Measurements from ENCODE around the gene EXOSC10.
"Not testable (repeated sequence)": the region's sequence is repeated elsewhere in the genome, so short reads cannot be mapped to it uniquely, and the experiment has no call there.

EXOSC10 gene

DNA sequence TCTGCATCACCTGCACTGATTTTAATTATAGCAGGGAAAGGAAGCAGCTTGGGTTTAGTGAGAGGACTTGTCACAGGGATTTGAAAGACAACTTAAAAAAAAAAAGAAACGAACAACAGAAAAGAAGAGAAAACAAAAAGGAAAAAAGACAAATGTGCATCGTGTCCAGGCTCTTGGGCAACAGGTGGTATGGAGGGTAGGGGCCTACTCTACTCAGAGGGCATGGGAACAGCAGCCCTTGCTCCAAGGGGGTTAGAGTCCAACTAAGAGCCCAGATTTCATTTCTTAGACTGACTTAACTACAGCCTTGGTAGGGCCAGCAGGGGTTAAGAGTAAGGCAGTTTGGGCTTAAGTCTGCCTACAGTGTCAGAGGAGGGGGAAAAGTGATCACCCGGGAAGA is 15.3 kb upstream of the EXOSC10 start:
- no peak overlapping the region for H3K27ac ChIP-seq (ENCODE audit: low read depth, low read length)
- H3K36me3 ChIP-seq (ENCODE audit: control insufficient read depth in 5 of 5, insufficient read depth in 5 of 5, low read length in 5 of 5), result peaks cover 17 to 74% (median 59%) of the 10 kb centered on the region in 5 donors
- no peaks in the 10 kb centered on the region for H3K9me3 ChIP-seq (ENCODE audit: control insufficient read depth in 5 of 5, low read length in 5 of 5)
- H3K9ac ChIP-seq (ENCODE audit: low read length in 5 of 5), result no peak overlapping the region
- no peaks in the 10 kb centered on the region for H3K27me3 ChIP-seq (ENCODE audit: control insufficient read depth in 5 of 5, insufficient read depth in 4 of 5, low read length in 5 of 5)
- H3K4me1 ChIP-seq (ENCODE audit: control insufficient read depth in 5 of 5, insufficient read depth in 5 of 5, low read length in 5 of 5), result no peaks in the 10 kb centered on the region
- H3K4me3 ChIP-seq (ENCODE audit: low read depth in 1 of 5, low read length in 5 of 5), result no peak overlapping the region

DNA sequence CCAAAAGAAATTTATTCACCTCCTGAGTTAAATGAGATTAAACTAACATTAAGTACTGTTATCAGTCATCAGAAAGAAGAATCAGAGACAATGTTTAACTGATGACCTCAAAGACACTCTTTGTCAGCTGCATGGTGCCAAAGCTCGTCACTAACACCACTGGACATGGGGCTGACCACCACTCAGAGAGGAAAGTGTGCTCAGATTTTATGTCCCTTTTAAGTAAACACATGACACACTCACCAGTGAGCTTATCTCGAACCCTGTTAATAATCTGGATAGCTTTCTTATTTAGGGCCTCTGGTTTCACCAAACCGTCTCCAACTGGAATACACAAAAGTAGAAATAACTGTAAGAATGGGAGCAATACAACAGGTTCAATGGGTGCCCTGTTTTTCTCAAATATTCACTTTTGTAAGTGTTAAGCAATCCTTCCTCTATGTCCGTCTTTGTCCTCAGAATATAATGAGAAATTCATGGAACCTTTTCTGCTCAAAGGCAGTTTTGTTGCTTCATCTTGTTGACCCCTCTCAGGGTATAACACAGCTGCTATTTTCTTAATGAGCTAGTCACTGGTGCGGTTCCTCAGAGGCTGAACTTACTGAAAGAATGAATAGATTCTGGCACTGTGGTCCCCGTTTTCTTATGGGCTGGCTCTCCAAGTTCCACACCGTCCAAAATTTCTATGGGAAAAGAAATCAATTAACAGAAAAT is 9.5 kb upstream of the EXOSC10 start:
- no peak overlapping the region for H3K27ac ChIP-seq (ENCODE audit: low read depth, low read length)
- no peaks in the 10 kb centered on the region for H3K4me1 ChIP-seq (ENCODE audit: control insufficient read depth in 5 of 5, insufficient read depth in 5 of 5, low read length in 5 of 5)
- no peak overlapping the region for H3K4me3 ChIP-seq (ENCODE audit: low read depth in 1 of 5, low read length in 5 of 5)
- H3K27me3 ChIP-seq (ENCODE audit: control insufficient read depth in 5 of 5, insufficient read depth in 4 of 5, low read length in 5 of 5), result no peaks in the 10 kb centered on the region
- no peaks in the 10 kb centered on the region for H3K9me3 ChIP-seq (ENCODE audit: control insufficient read depth in 5 of 5, low read length in 5 of 5)
- H3K36me3 ChIP-seq (ENCODE audit: control insufficient read depth in 5 of 5, insufficient read depth in 5 of 5, low read length in 5 of 5), result peaks cover 31 to 76% (median 66%) of the 10 kb centered on the region in 5 donors
- no peak overlapping the region for H3K9ac ChIP-seq (ENCODE audit: low read length in 5 of 5)

DNA sequence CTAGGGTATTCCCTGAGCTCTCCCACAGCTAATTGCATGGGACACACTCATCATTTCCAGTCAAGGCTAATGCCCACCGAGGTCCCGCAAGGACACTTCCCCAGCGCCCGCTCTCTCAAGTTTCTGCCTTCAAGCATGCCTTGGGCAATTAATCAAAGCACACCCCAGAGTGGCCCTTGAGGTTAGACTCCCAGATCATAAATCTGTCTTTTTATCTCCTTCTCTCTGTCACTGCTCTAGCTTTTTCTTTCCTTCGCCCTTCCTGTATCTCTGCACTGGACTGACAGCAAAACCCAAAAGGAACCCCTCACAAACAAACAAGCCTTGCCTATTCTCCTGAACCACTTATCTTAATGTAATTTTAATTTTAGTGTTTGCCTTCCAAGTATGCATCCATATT is 7.9 kb upstream of the EXOSC10 start:
- Histone ChIP-seq H3K9ac (ENCODE audit: low read length in 5 of 5) (no peak overlapping the region), H3K27me3 (ENCODE audit: control insufficient read depth in 5 of 5, insufficient read depth in 4 of 5, low read length in 5 of 5) (no peaks in the 10 kb centered on the region), H3K4me3 (ENCODE audit: low read depth in 1 of 5, low read length in 5 of 5) (no peak overlapping the region), H3K27ac (ENCODE audit: low read depth, low read length) (no peak overlapping the region), H3K9me3 (ENCODE audit: control insufficient read depth in 5 of 5, low read length in 5 of 5) (no peaks in the 10 kb centered on the region), H3K36me3 (ENCODE audit: control insufficient read depth in 5 of 5, insufficient read depth in 5 of 5, low read length in 5 of 5) (peaks cover 25 to 61% (median 54%) of the 10 kb centered on the region in 5 donors), H3K4me1 (ENCODE audit: control insufficient read depth in 5 of 5, insufficient read depth in 5 of 5, low read length in 5 of 5) (no peaks in the 10 kb centered on the region)

DNA sequence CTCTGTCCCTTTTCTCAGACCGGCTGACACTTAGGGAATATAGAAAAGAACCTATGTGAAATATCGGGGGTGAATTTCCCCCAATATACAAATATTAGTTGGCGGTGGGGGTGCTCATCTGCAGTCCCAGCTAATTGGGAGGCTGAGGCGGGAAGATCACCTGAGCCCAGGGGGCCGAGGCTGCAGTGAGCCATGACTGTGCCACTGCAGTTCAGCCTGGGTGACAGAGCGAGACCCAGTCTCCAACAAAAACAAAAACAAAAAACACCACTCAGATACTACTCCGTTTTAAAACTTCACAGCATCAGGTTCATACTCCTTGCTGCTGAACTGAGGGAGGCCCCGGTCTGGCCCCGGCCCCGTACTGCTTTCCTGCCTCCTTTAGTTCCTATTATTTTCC is 5.9 kb upstream of the EXOSC10 start:
- Histone ChIP-seq H3K27me3 (ENCODE audit: control insufficient read depth in 5 of 5, insufficient read depth in 4 of 5, low read length in 5 of 5) (no peaks in the 10 kb centered on the region), H3K9me3 (ENCODE audit: control insufficient read depth in 5 of 5, low read length in 5 of 5) (no peaks in the 10 kb centered on the region), H3K4me1 (ENCODE audit: control insufficient read depth in 5 of 5, insufficient read depth in 5 of 5, low read length in 5 of 5) (no peaks in the 10 kb centered on the region), H3K36me3 (ENCODE audit: control insufficient read depth in 5 of 5, insufficient read depth in 5 of 5, low read length in 5 of 5) (peaks cover 21 to 43% (median 38%) of the 10 kb centered on the region in 5 donors), H3K4me3 (ENCODE audit: low read depth in 1 of 5, low read length in 5 of 5) (no peak overlapping the region), H3K9ac (ENCODE audit: low read length in 5 of 5) (no peak overlapping the region), H3K27ac (ENCODE audit: low read depth, low read length) (no peak overlapping the region)

DNA sequence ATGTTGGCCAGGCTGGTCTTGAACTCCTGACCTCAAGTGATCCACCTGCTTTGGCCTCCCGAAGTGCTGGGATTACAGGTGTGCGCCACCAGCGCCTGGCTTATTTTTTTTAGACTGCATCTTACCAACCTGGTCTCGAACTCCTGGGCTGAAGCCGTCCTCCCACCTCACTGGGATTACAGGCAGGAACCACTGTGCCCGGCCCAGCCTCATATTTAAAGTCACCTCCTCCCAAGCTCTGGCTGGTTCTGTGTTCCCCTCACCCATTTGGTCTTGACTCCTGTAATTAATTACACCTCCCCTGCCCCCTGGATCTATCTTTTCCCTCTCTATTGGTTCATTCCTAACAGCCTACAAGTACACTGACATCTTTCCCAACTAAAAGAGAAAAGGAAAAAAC is 1.7 kb upstream of the EXOSC10 start:
- Histone ChIP-seq H3K9me3 (ENCODE audit: control insufficient read depth in 5 of 5, low read length in 5 of 5) (no peaks in the 10 kb centered on the region), H3K36me3 (ENCODE audit: control insufficient read depth in 5 of 5, insufficient read depth in 5 of 5, low read length in 5 of 5) (peaks cover under 1 to 19% (median 11%) of the 10 kb centered on the region in 5 donors), H3K4me1 (ENCODE audit: control insufficient read depth in 5 of 5, insufficient read depth in 5 of 5, low read length in 5 of 5) (peaks cover 0 to 20% (median 15%) of the 10 kb centered on the region in 5 donors), H3K9ac (ENCODE audit: low read length in 5 of 5) (no peak overlapping the region), H3K27ac (ENCODE audit: low read depth, low read length) (no peak overlapping the region), H3K4me3 (ENCODE audit: low read depth in 1 of 5, low read length in 5 of 5) (no peak overlapping the region), H3K27me3 (ENCODE audit: control insufficient read depth in 5 of 5, insufficient read depth in 4 of 5, low read length in 5 of 5) (no peaks in the 10 kb centered on the region)

DNA sequence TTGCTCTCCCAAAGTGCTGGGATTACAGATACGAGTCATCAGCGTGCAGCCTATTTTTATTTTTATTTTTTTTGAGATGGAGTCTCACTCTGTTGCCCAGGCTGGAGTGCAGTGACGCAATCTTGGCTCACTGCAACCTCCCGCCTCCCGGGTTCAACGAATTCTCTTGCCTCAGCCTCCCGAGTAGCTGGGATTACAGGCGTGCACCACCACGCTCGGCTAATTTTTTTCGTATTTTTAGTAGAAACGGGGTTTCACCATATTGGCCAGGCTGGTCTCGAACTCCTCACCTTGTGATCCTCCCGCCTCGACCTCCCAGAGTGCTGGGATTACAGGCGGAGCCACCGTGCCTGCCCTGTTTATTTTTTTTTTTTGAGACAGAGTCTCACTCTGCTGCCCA is 1.1 kb upstream of the EXOSC10 start:
- not testable (repeated sequence) for H3K9ac ChIP-seq (ENCODE audit: low read length in 5 of 5); H3K27ac ChIP-seq (ENCODE audit: low read depth, low read length); H3K27me3 ChIP-seq (ENCODE audit: control insufficient read depth in 5 of 5, insufficient read depth in 4 of 5, low read length in 5 of 5); H3K9me3 ChIP-seq (ENCODE audit: control insufficient read depth in 5 of 5, low read length in 5 of 5); H3K4me3 ChIP-seq (ENCODE audit: low read depth in 1 of 5, low read length in 5 of 5)
- Histone ChIP-seq H3K4me1 (ENCODE audit: control insufficient read depth in 5 of 5, insufficient read depth in 5 of 5, low read length in 5 of 5) (peaks cover 0 to 20% (median 15%) of the 10 kb centered on the region in 5 donors), H3K36me3 (ENCODE audit: control insufficient read depth in 5 of 5, insufficient read depth in 5 of 5, low read length in 5 of 5) (peaks cover 0 to 19% (median 9%) of the 10 kb centered on the region in 5 donors)

DNA sequence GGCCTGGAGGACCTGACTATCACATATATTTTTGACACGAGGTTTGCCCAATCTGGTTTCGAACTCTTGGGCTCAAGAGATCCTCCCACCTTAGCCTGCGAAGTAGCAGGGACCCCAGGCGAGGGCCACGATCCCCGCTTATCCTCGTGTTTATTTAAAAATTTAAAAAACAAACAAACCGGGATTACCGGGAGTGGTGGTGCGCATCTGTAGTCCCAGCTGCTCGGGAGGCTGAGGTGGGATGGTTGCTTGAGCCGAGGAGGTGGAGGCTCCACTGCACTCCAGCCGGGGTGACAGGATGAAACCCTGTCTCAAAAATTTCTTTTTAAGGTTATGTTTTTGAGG is 452 bp upstream of the EXOSC10 start:
- H3K27me3 ChIP-seq (ENCODE audit: control insufficient read depth in 5 of 5, insufficient read depth in 4 of 5, low read length in 5 of 5), result no peaks in the 10 kb centered on the region

DNA sequence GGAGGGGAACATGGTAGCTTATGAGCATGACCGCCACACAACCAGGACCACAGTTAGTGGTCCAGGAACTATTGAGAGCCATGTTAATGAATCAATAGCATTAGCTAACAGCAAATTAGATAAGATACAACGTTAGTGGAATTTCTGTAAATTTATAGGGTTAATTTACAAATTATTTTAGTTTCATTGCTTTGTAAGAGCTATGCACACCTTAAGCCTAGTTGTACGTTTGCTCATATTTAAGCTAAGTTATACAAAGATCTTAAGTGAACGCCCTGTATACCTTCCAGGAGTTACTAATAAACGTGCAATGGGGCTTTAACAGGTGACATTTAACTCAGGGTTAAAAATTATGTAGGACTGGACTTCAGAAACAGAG is 749 bp downstream of the EXOSC10 start:
- H3K9ac ChIP-seq (ENCODE audit: low read length in 5 of 5), result peak overlapping the region; percentile 81 to 99 (median 97)
- no peaks in the 10 kb centered on the region for H3K9me3 ChIP-seq (ENCODE audit: control insufficient read depth in 5 of 5, low read length in 5 of 5)
- peak overlapping the region; percentile 79 for H3K27ac ChIP-seq (ENCODE audit: low read depth, low read length)
- H3K4me1 ChIP-seq (ENCODE audit: control insufficient read depth in 5 of 5, insufficient read depth in 5 of 5, low read length in 5 of 5), result peaks cover 0 to 20% (median 15%) of the 10 kb centered on the region in 5 donors
- H3K36me3 ChIP-seq (ENCODE audit: control insufficient read depth in 5 of 5, insufficient read depth in 5 of 5, low read length in 5 of 5), result peaks cover 3 to 31% (median 20%) of the 10 kb centered on the region in 5 donors
- H3K4me3 ChIP-seq (ENCODE audit: low read depth in 1 of 5, low read length in 5 of 5), result peak overlapping the region; percentile 83 to 99 (median 97)
- H3K27me3 ChIP-seq (ENCODE audit: control insufficient read depth in 5 of 5, insufficient read depth in 4 of 5, low read length in 5 of 5), result no peaks in the 10 kb centered on the region

More for the DNA sequence above, 452 bp upstream of the EXOSC10 start:
- H3K4me1 ChIP-seq (ENCODE audit: control insufficient read depth in 5 of 5, insufficient read depth in 5 of 5, low read length in 5 of 5), result peaks cover 0 to 20% (median 15%) of the 10 kb centered on the region in 5 donors
- peaks cover 3 to 20% (median 13%) of the 10 kb centered on the region in 5 donors for H3K36me3 ChIP-seq (ENCODE audit: control insufficient read depth in 5 of 5, insufficient read depth in 5 of 5, low read length in 5 of 5)
- H3K27ac ChIP-seq (ENCODE audit: low read depth, low read length), result peak overlapping the region; percentile 79
- no peaks in the 10 kb centered on the region for H3K9me3 ChIP-seq (ENCODE audit: control insufficient read depth in 5 of 5, low read length in 5 of 5)
- H3K9ac ChIP-seq (ENCODE audit: low read length in 5 of 5), result peak overlapping the region; percentile 73 to 99 (median 97)
- peak overlapping the region; percentile 81 to 99 (median 97) for H3K4me3 ChIP-seq (ENCODE audit: low read depth in 1 of 5, low read length in 5 of 5)

DNA sequence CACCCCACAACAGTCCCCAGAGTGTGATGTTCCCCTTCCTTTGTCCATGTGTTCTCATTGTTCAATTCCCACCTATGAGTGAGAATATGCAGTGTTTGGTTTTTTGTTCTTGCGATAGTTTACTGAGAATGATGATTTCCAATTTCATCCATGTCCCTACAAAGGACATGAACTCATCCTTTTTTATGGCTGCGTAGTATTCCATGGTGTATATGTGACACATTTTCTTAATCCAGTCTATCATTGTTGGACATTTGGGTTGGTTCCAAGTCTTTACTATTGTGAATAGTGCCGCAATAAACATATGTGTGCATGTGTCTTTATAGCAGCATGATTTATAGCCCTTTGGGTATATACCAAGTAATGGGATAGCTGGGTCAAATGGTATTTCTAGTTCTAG is 15.9 kb downstream of the EXOSC10 start:
- H3K27ac ChIP-seq (ENCODE audit: low read depth, low read length); H3K4me3 ChIP-seq (ENCODE audit: low read depth in 1 of 5, low read length in 5 of 5); H3K9me3 ChIP-seq (ENCODE audit: control insufficient read depth in 5 of 5, low read length in 5 of 5); H3K4me1 ChIP-seq (ENCODE audit: control insufficient read depth in 5 of 5, insufficient read depth in 5 of 5, low read length in 5 of 5); H3K27me3 ChIP-seq (ENCODE audit: control insufficient read depth in 5 of 5, insufficient read depth in 4 of 5, low read length in 5 of 5); H3K9ac ChIP-seq (ENCODE audit: low read length in 5 of 5): not testable (repeated sequence)
- peaks cover 29 to 62% (median 57%) of the 10 kb centered on the region in 5 donors for H3K36me3 ChIP-seq (ENCODE audit: control insufficient read depth in 5 of 5, insufficient read depth in 5 of 5, low read length in 5 of 5)

DNA sequence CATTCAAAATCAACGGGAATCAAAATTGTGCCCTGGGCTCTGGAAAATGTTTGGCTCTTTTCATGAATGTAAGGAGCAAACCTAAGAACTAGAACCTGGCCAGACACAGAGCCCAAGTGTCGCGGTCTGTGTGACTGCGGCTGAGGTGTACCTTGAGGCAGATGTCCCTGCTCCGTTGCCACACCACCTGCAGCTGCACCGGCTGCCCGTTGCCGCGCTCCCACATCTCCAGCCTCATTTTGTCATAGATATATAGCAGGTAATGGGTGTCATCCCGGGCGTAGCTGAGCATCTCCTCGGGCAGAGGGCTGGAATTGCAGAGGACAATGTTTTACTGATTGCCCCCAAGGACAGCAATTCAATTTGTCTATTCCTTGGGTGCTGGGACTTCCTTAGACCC is 18.7 kb downstream of the EXOSC10 start:
- Histone ChIP-seq H3K4me3 (ENCODE audit: low read depth in 1 of 5, low read length in 5 of 5) (no peak overlapping the region), H3K9ac (ENCODE audit: low read length in 5 of 5) (no peak overlapping the region), H3K27ac (ENCODE audit: low read depth, low read length) (no peak overlapping the region), H3K36me3 (ENCODE audit: control insufficient read depth in 5 of 5, insufficient read depth in 5 of 5, low read length in 5 of 5) (peaks cover 13 to 68% (median 62%) of the 10 kb centered on the region in 5 donors), H3K4me1 (ENCODE audit: control insufficient read depth in 5 of 5, insufficient read depth in 5 of 5, low read length in 5 of 5) (no peaks in the 10 kb centered on the region), H3K9me3 (ENCODE audit: control insufficient read depth in 5 of 5, low read length in 5 of 5) (no peaks in the 10 kb centered on the region), H3K27me3 (ENCODE audit: control insufficient read depth in 5 of 5, insufficient read depth in 4 of 5, low read length in 5 of 5) (no peaks in the 10 kb centered on the region)

Measured in subcutaneous abdominal adipose tissue (tissue), 5 donors.